ENCODE results near the gene NTN1.

DNA sequence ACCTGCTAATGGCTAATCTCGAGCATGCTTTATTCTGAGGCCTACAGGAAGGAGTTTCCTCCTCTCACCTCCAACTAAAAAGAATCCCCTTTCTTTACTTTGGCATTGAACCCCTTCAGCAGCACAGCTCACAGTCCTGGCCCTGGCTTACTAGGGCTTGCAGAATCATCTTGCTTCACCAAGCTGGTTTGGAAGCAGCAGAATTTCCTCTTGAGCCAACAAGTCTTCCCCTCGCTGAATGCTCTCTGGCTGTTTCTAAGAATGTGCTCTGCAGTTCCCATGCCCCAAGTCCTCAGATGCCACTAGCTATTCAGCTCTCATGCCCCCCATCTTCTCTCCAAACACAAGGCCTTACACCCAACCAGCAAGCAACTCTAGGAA lies 271.2 kb downstream of the NTN1 start:
- TF ChIP-seq CTCF (IDR thresholded peaks at IDR 0.05) (peak in 1 of 12 donors; percentile 1), POLR2A (IDR thresholded peaks at IDR 0.05) (no peak)

All from heart left ventricle (tissue), 13 donors.